ENCODE results near the gene AGR2.

Gene AGR2

GRCh38 chr7:16759840-16760239 lies 45.0 kb downstream of the AGR2 start:
- DNase-seq (ENCODE audit: low spot score), result no peak
- in situ Hi-C loops (cut with MboI; ENCODE audit: low sequenced_read_pairs, unreplicated experiment), result no loop called here
- TF ChIP-seq CTCF (IDR thresholded peaks at IDR 0.05; ENCODE audit: borderline replicate concordance, control extremely low read depth, extremely low read depth, insufficient read depth, missing control alignments), result no peak

GRCh38 chr7:16758631-16759611 lies 45.9 kb downstream of the AGR2 start:
- no peak for DNase-seq (ENCODE audit: low spot score)
- TF ChIP-seq CTCF (IDR thresholded peaks at IDR 0.05; ENCODE audit: borderline replicate concordance, control extremely low read depth, extremely low read depth, insufficient read depth, missing control alignments), result no peak
- in situ Hi-C loops (cut with MboI; ENCODE audit: low sequenced_read_pairs, unreplicated experiment), result no loop called here

GRCh38 chr7:16758036-16758435 lies 46.8 kb downstream of the AGR2 start:
- no peak for TF ChIP-seq CTCF (IDR thresholded peaks at IDR 0.05; ENCODE audit: borderline replicate concordance, control extremely low read depth, extremely low read depth, insufficient read depth, missing control alignments)
- DNase-seq (ENCODE audit: low spot score), result no peak
- in situ Hi-C loops (cut with MboI; ENCODE audit: low sequenced_read_pairs, unreplicated experiment), result no loop called here

GRCh38 chr7:16755397-16755796 lies 49.4 kb downstream of the AGR2 start:
- TF ChIP-seq CTCF (IDR thresholded peaks at IDR 0.05; ENCODE audit: borderline replicate concordance, control extremely low read depth, extremely low read depth, insufficient read depth, missing control alignments), result no peak
- in situ Hi-C loops (cut with MboI; ENCODE audit: low sequenced_read_pairs, unreplicated experiment), result no loop called here
- no peak for DNase-seq (ENCODE audit: low spot score)

GRCh38 chr7:16754856-16755317 lies 49.9 kb downstream of the AGR2 start:
- in situ Hi-C loops (cut with MboI; ENCODE audit: low sequenced_read_pairs, unreplicated experiment), result no loop called here

More at GRCh38 chr7:16754856-16755317, 49.9 kb downstream of the AGR2 start:
- no peak for DNase-seq (ENCODE audit: low spot score)
- no peak for TF ChIP-seq CTCF (IDR thresholded peaks at IDR 0.05; ENCODE audit: borderline replicate concordance, control extremely low read depth, extremely low read depth, insufficient read depth, missing control alignments)
